K562 (cell line): ENCODE measurements around the gene DMAC2L. TPM values are rescaled to one million over a fixed set of nuclear protein-coding genes. Genes with fewer than 3 reads are reported as not detected.
A peak's percentile ranks its signal among the peaks of the same experiment; 100 is the strongest.

Experiments used
- ATF4 ChIP-seq: fragments of 450-650 bp; formaldehyde crosslinking; IDR thresholded peaks from 2 replicates; pipeline ENCODE4 v1.4.0; 2022; ENCODE audit warnings: mild to moderate bottlenecking, moderate library complexity
- CAMTA2 ChIP-seq: fragments of 250-450 bp; sonication (Bioruptor Pico); conservative IDR thresholded peaks from 2 replicates; pipeline ENCODE4 v1.5.1; 2022
- CBFB ChIP-seq: sonication (generic); formaldehyde crosslinking; IDR thresholded peaks from 2 replicates; pipeline ENCODE4 v1.4.0; 2020; ENCODE audit warnings: mild to moderate bottlenecking, missing genetic modification reagents
- CCNT2 ChIP-seq: IDR thresholded peaks from 2 replicates; pipeline ENCODE4 v1.6.1; 2011; ENCODE audit warnings: borderline replicate concordance, low read depth, mild to moderate bottlenecking, moderate library complexity, mixed read lengths, low read length; ENCODE audit not compliant: insufficient read length; ENCODE audit errors: extremely low read depth
- CHD2 ChIP-seq: IDR thresholded peaks from 2 replicates; pipeline ENCODE4 v1.6.1; 2011; ENCODE audit warnings: low read depth, low read length
- L3MBTL2 ChIP-seq: fragments of 450-650 bp; IDR thresholded peaks from 2 replicates; pipeline ENCODE4 v1.6.1; 2016; ENCODE audit warnings: mild to moderate bottlenecking, moderate library complexity
- NRF1 ChIP-seq, 2 experiments: fragments of 450-650 bp; IDR thresholded peaks in 1 of 2; conservative IDR thresholded peaks in 1 of 2; 2 replicates each; pipeline ENCODE4 v1.6.1; 2014; ENCODE audit warnings: mild to moderate bottlenecking in 2 of 2
- PHF8 ChIP-seq: fragments of 200-600 bp; sonication (generic); IDR thresholded peaks from 2 replicates; pipeline ENCODE4 v1.6.1; 2012; ENCODE audit warnings: mixed run types, mild to moderate bottlenecking, inconsistent platforms, low read length, moderate library complexity, borderline replicate concordance
- PML ChIP-seq: IDR thresholded peaks from 2 replicates; pipeline ENCODE4 v1.6.1; 2012; ENCODE audit warnings: low read length, inconsistent platforms
- SRF ChIP-seq, 2 experiments: fragments of 250-450, 450-650 bp in 1 of 2; sonication (Bioruptor Pico) in 1 of 2; sonication (generic) in 1 of 2; formaldehyde crosslinking; IDR thresholded peaks; 2 replicates each; pipeline versions ENCODE4 v1.5.0 to v1.5.1; 2020 to 2022; ENCODE audit warnings: mild to moderate bottlenecking in 1 of 2, missing genetic modification reagents in 1 of 2
- TFAP4 ChIP-seq: sonication (generic); formaldehyde crosslinking; IDR thresholded peaks from 2 replicates; pipeline ENCODE4 v1.8.0; 2022; ENCODE audit warnings: missing genetic modification reagents, mild to moderate bottlenecking, moderate library complexity, borderline replicate concordance
- ZNF347 ChIP-seq: fragments of 450-650 bp; formaldehyde crosslinking; IDR thresholded peaks from 2 replicates; pipeline ENCODE4 v1.4.0; 2020; ENCODE audit warnings: low read depth, mild to moderate bottlenecking, moderate library complexity
- polyA plus RNA-seq, 8 experiments: library from polyadenylated mRNA; depleted of rRNA in 4 of 8; stranded (reverse) in 5 of 8; unstranded in 3 of 8; fragments of >200 nt; fragmentation: Nextera tagmentation in 2 of 8; fragmentation: Illumina TruSeq in 1 of 8; extraction: Ambion mirVana in 2 of 8; extraction: Trizol in 1 of 8; gene quantifications; 2 replicates each; pipeline versions ENCODE4 v1.2.1 to v1.2.3, GENCODE V29; 2011 to 2014; ENCODE audit warnings: inconsistent platforms in 1 of 8, missing spikeins in 1 of 8
- total RNA-seq, 7 experiments: library from RNA; depleted of rRNA in 6 of 7; stranded (reverse); fragments of >200 nt in 6 of 7; fragmentation: Illumina TruSeq in 2 of 7; extraction: Trizol in 2 of 7; gene quantifications; 2 replicates each; pipeline versions ENCODE4 v1.2.1 to v1.2.3, GENCODE V29; 2011 to 2021; ENCODE audit warnings: low replicate concordance in 1 of 7
- TF ChIP-seq, protein P1 (sequence below): fragments of 250-450 bp; sonication (Bioruptor Pico); IDR thresholded peaks from 2 replicates; pipeline ENCODE4 v1.4.0; 2020; ENCODE audit warnings: mild to moderate bottlenecking
- TF ChIP-seq, protein P2 (sequence below), 2 experiments: fragments of 450-650 bp; formaldehyde crosslinking in 1 of 2; IDR thresholded peaks; 2 replicates each; pipeline versions ENCODE4 v1.4.0 to v1.6.1; 2014 to 2020; ENCODE audit warnings: mild to moderate bottlenecking in 2 of 2, borderline replicate concordance in 1 of 2, low read depth in 1 of 2

Gene DMAC2L
- total and polyA plus RNA-seq, 9 of the 15 experiments (the other 6 are each of a cell fraction or from before 2014, with no cell fraction given): 4.0 to 37.2 (median 9.3) TPM

GRCh38 chr14:50311972-50312733 is at the start of gene DMAC2L, which contains the start of gene L2HGDH (continued):
- TF ChIP-seq PML: peak; percentile 54; the same call in 1 of the 2 replicates
- peak; percentile 57 for TF ChIP-seq CCNT2
- TF ChIP-seq CBFB: no peak
- TF ChIP-seq CAMTA2: no peak
- peak; percentile 92 for TF ChIP-seq PHF8
- TF ChIP-seq, protein P1, sequence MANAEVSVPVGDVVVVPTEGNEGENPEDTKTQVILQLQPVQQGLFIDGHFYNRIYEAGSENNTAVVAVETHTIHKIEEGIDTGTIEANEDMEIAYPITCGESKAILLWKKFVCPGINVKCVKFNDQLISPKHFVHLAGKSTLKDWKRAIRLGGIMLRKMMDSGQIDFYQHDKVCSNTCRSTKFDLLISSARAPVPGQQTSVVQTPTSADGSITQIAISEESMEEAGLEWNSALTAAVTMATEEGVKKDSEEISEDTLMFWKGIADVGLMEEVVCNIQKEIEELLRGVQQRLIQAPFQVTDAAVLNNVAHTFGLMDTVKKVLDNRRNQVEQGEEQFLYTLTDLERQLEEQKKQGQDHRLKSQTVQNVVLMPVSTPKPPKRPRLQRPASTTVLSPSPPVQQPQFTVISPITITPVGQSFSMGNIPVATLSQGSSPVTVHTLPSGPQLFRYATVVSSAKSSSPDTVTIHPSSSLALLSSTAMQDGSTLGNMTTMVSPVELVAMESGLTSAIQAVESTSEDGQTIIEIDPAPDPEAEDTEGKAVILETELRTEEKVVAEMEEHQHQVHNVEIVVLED: peak; percentile 92
- peak; percentile 100 for TF ChIP-seq L3MBTL2
- TF ChIP-seq TFAP4 (CRISPR knock-in tag): peak; percentile 73; the same call in 1 of the 2 replicates
- TF ChIP-seq NRF1 (conservative IDR thresholded peaks at IDR 0.05 in 1 of 2, IDR thresholded peaks at IDR 0.05 in 1 of 2): peak; percentile 75 to 80
- no peak for TF ChIP-seq ATF4 (CRISPR knock-in tag)
- no peak for TF ChIP-seq ZNF347 (CRISPR knock-in tag)
- peak in 1 of 2 experiments; percentile 51; a peak in 1 of 4 replicates for TF ChIP-seq SRF (CRISPR knock-in tag; IDR thresholded peaks at IDR 0.05)
- TF ChIP-seq, protein P2, sequence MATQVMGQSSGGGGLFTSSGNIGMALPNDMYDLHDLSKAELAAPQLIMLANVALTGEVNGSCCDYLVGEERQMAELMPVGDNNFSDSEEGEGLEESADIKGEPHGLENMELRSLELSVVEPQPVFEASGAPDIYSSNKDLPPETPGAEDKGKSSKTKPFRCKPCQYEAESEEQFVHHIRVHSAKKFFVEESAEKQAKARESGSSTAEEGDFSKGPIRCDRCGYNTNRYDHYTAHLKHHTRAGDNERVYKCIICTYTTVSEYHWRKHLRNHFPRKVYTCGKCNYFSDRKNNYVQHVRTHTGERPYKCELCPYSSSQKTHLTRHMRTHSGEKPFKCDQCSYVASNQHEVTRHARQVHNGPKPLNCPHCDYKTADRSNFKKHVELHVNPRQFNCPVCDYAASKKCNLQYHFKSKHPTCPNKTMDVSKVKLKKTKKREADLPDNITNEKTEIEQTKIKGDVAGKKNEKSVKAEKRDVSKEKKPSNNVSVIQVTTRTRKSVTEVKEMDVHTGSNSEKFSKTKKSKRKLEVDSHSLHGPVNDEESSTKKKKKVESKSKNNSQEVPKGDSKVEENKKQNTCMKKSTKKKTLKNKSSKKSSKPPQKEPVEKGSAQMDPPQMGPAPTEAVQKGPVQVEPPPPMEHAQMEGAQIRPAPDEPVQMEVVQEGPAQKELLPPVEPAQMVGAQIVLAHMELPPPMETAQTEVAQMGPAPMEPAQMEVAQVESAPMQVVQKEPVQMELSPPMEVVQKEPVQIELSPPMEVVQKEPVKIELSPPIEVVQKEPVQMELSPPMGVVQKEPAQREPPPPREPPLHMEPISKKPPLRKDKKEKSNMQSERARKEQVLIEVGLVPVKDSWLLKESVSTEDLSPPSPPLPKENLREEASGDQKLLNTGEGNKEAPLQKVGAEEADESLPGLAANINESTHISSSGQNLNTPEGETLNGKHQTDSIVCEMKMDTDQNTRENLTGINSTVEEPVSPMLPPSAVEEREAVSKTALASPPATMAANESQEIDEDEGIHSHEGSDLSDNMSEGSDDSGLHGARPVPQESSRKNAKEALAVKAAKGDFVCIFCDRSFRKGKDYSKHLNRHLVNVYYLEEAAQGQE (IDR thresholded peaks at IDR 0.05; ENCODE audit: borderline replicate concordance): peak; percentile 20; the same call in 1 of the 2 replicates
- TF ChIP-seq, protein P2 (CRISPR knock-in tag; IDR thresholded peaks at IDR 0.05; ENCODE audit: low read depth): no peak
- TF ChIP-seq CHD2: peak; percentile 5; the same call in 1 of the 2 replicates
